ENCODE measurements around the gene CAMK2B.

- TF ChIP-seq POLR2A (IDR thresholded peaks at IDR 0.05) (no peak), CTCF (IDR thresholded peaks at IDR 0.05) (no peak), POLR2AphosphoS5 (IDR thresholded peaks at IDR 0.05) (no peak)
Observed at GRCh38 chr7:44330331-44330730, 4.9 kb upstream of the CAMK2B start.

Measured in sigmoid colon (tissue), 4 donors.